K562 (cell line): ENCODE results near the gene TRIM23.

Experiments used
- CEBPB ChIP-seq: fragments of 450-650 bp; IDR thresholded peaks from 2 replicates; pipeline ENCODE4 v1.6.1; 2016; ENCODE audit warnings: missing genetic modification characterization, missing compliant biosample characterization
- CTCF ChIP-seq, 3 experiments: IDR thresholded peaks in 2 of 3; conservative IDR thresholded peaks in 1 of 3; 2 replicates each; pipeline ENCODE4 v1.5.1; 2011 to 2012; ENCODE audit warnings: low read length in 3 of 3, mild to moderate bottlenecking in 3 of 3, control low read depth in 2 of 3, improper control_type of control experiment in 1 of 3, inconsistent platforms in 1 of 3, low read depth in 1 of 3, mixed read lengths in 1 of 3, moderate library complexity in 1 of 3; ENCODE audit not compliant: insufficient read depth in 2 of 3
- GATAD2B ChIP-seq: fragments of 450-650 bp; IDR thresholded peaks from 2 replicates; pipeline ENCODE4 v1.6.1; 2017; ENCODE audit warnings: mild to moderate bottlenecking, borderline replicate concordance
- TSC22D4 ChIP-seq: fragments of 450-650 bp; IDR thresholded peaks from 2 replicates; pipeline ENCODE4 v1.6.1; 2016; ENCODE audit warnings: missing genetic modification characterization, missing biosample characterization, control low read depth
- ZNF121 ChIP-seq: sonication (generic); formaldehyde crosslinking; conservative IDR thresholded peaks from 2 replicates; pipeline ENCODE4 v1.8.0; 2022; ENCODE audit warnings: missing genetic modification reagents
- ZNF140 ChIP-seq: fragments of 250-450 bp; sonication (Bioruptor Pico); IDR thresholded peaks from 2 replicates; pipeline ENCODE4 v1.8.0; 2021; ENCODE audit warnings: moderate library complexity, mild to moderate bottlenecking, inconsistent platforms
- ZNF274 ChIP-seq: IDR thresholded peaks from 2 replicates; pipeline ENCODE4 v1.6.1; 2011; ENCODE audit warnings: low read depth, mild to moderate bottlenecking, low read length, moderate library complexity, borderline replicate concordance

DNA sequence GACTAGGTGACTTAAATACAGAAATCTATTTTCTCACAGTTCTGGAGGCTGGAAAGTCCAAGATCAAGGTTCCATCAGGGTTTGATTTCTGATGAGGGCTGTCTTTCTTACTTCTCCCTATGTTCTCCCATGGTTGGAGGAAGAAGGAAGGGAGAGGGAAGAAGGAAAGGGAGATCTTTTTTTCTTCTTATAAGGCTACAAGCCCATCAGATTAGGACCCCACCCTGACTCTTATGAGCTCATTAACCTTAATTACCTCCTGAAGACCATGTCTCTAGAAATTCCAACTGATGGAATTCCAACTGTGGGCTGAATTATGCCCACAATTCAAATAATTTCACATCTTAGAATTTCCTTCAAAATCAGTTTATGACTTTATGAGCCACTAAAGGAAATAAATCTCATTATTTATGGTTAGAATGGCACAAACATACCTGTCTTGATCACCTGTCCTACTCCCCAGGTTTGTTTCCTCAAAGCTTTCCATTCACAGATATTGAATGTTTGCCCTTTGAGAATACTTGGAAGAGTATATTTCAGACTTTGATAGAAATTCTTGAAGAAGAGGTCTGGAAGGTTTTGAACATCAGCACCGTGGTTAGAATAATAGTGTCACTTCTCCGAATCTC, 53.4 kb downstream of the TRIM23 start:
- no peak for TF ChIP-seq ZNF121 (CRISPR knock-in tag)
- TF ChIP-seq GATAD2B = no peak
- no peak for TF ChIP-seq CEBPB (tag)
- TF ChIP-seq ZNF140 (CRISPR knock-in tag) = no peak
- no peak for TF ChIP-seq TSC22D4 (tag)
- no peak for TF ChIP-seq ZNF274
- no peak for TF ChIP-seq CTCF (IDR thresholded peaks at IDR 0.05 in 2 of 3, conservative IDR thresholded peaks at IDR 0.05 in 1 of 3; ENCODE audit: insufficient read depth in 2 of 3, low read depth in 1 of 3, low read length in 3 of 3)
